HepG2 (cell line): ENCODE measurements around the gene TPRN. TPM values are rescaled to one million over a fixed set of nuclear protein-coding genes. Genes with fewer than 3 reads are reported as not detected.

Experiments
- ATF2 ChIP-seq: sonication (generic); formaldehyde crosslinking; IDR thresholded peaks from 2 replicates; pipeline ENCODE4 v1.4.0; 2020; ENCODE audit warnings: missing genetic modification reagents
- DNMT3B ChIP-seq: conservative IDR thresholded peaks from 2 replicates; pipeline ENCODE4 v1.6.1; 2016; ENCODE audit warnings: missing biosample characterization, control low read depth
- MIER3 ChIP-seq: IDR thresholded peaks from 2 replicates; pipeline ENCODE4 v1.6.1; 2016; ENCODE audit warnings: missing compliant biosample characterization, borderline replicate concordance
- MTF2 ChIP-seq: sonication (generic); formaldehyde crosslinking; IDR thresholded peaks from 2 replicates; pipeline ENCODE4 v1.5.0; 2020; ENCODE audit warnings: missing genetic modification reagents, borderline replicate concordance
- NFKB2 ChIP-seq: sonication (generic); formaldehyde crosslinking; IDR thresholded peaks from 2 replicates; pipeline ENCODE4 v1.4.0; 2020; ENCODE audit warnings: missing genetic modification reagents, borderline replicate concordance
- XRCC5 ChIP-seq: fragments of 200-400 bp; formaldehyde crosslinking; optimal IDR thresholded peaks from 2 replicates; pipeline ENCODE3; 2017; ENCODE audit warnings: mild to moderate bottlenecking, low read length
- ZMYM4 ChIP-seq: sonication (generic); formaldehyde crosslinking; IDR thresholded peaks from 2 replicates; pipeline ENCODE4 v1.8.1; 2023; ENCODE audit warnings: mild to moderate bottlenecking, missing genetic modification reagents
- ZNF17 ChIP-seq: sonication (generic); formaldehyde crosslinking; IDR thresholded peaks from 2 replicates; pipeline ENCODE4 v1.5.0; 2020; ENCODE audit warnings: mild to moderate bottlenecking, missing genetic modification reagents
- ZNF343 ChIP-seq: sonication (generic); formaldehyde crosslinking; IDR thresholded peaks from 2 replicates; pipeline ENCODE4 v1.4.0; 2020; ENCODE audit warnings: mild to moderate bottlenecking, missing genetic modification reagents
- ZNF367 ChIP-seq: sonication (generic); formaldehyde crosslinking; IDR thresholded peaks from 2 replicates; pipeline ENCODE4 v1.4.0; 2020; ENCODE audit warnings: missing genetic modification reagents, borderline replicate concordance
- ZNF44 ChIP-seq: sonication (generic); formaldehyde crosslinking; IDR thresholded peaks from 2 replicates; pipeline ENCODE4 v1.5.1; 2020; ENCODE audit warnings: mild to moderate bottlenecking, missing genetic modification reagents
- ZNF563 ChIP-seq: sonication (generic); formaldehyde crosslinking; IDR thresholded peaks from 2 replicates; pipeline ENCODE4 v1.8.0; 2022; ENCODE audit warnings: mild to moderate bottlenecking, moderate library complexity, missing genetic modification reagents
- ZNF709 ChIP-seq: sonication (generic); formaldehyde crosslinking; IDR thresholded peaks from 2 replicates; pipeline ENCODE4 v1.5.0; 2020; ENCODE audit warnings: mild to moderate bottlenecking, missing genetic modification reagents
- ZNF775 ChIP-seq: sonication (generic); formaldehyde crosslinking; IDR thresholded peaks from 2 replicates; pipeline ENCODE4 v1.4.0; 2020; ENCODE audit warnings: missing genetic modification reagents, mild to moderate bottlenecking, moderate library complexity, borderline replicate concordance
- polyA plus RNA-seq, 8 experiments: library from polyadenylated mRNA; depleted of rRNA in 3 of 8; stranded (reverse) in 7 of 8; unstranded in 1 of 8; fragments of >200 nt; fragmentation: Illumina TruSeq in 4 of 8; extraction: Trizol in 4 of 8; gene quantifications; 2 replicates each; pipeline versions ENCODE4 v1.2.1 to v1.2.3, GENCODE V29; 2011 to 2016; ENCODE audit warnings: low read depth in 4 of 8, missing spikeins in 1 of 8, mixed read lengths in 1 of 8; ENCODE audit not compliant: insufficient read depth in 1 of 8
- total RNA-seq, 5 experiments: library from RNA; depleted of rRNA; stranded (reverse); fragments of >200 nt; fragmentation: Illumina TruSeq; extraction: Trizol; gene quantifications; 2 replicates each; pipeline ENCODE4 v1.2.3, GENCODE V29; 2016; ENCODE audit warnings: low read depth in 1 of 5
- TF ChIP-seq, protein P1 (sequence below): sonication (generic); formaldehyde crosslinking; IDR thresholded peaks from 2 replicates; pipeline ENCODE4 v1.8.0; 2022; ENCODE audit warnings: missing genetic modification reagents, mild to moderate bottlenecking, moderate library complexity, borderline replicate concordance
- TF ChIP-seq, protein P2 (sequence below): sonication (generic); formaldehyde crosslinking; IDR thresholded peaks from 2 replicates; pipeline ENCODE4 v1.4.0; 2020; ENCODE audit warnings: missing genetic modification reagents, borderline replicate concordance
- TF ChIP-seq, protein P3 (sequence below): sonication (generic); formaldehyde crosslinking; IDR thresholded peaks from 2 replicates; pipeline ENCODE4 v1.8.0; 2023; ENCODE audit warnings: mild to moderate bottlenecking, missing genetic modification reagents
- TF ChIP-seq, protein P4 (sequence below): sonication (generic); formaldehyde crosslinking; conservative IDR thresholded peaks from 2 replicates; pipeline ENCODE4 v1.8.0; 2022; ENCODE audit warnings: mild to moderate bottlenecking, moderate library complexity, missing genetic modification reagents

TPRN gene
- total and polyA plus RNA-seq, 2 of the 13 experiments (the other 11 are each of a cell fraction or from before 2014, with no cell fraction given) = 10.1 to 19.2 TPM

GRCh38 chr9:137223078-137223970, 22.8 kb upstream of the TPRN start (continued):
- TF ChIP-seq, protein P1, sequence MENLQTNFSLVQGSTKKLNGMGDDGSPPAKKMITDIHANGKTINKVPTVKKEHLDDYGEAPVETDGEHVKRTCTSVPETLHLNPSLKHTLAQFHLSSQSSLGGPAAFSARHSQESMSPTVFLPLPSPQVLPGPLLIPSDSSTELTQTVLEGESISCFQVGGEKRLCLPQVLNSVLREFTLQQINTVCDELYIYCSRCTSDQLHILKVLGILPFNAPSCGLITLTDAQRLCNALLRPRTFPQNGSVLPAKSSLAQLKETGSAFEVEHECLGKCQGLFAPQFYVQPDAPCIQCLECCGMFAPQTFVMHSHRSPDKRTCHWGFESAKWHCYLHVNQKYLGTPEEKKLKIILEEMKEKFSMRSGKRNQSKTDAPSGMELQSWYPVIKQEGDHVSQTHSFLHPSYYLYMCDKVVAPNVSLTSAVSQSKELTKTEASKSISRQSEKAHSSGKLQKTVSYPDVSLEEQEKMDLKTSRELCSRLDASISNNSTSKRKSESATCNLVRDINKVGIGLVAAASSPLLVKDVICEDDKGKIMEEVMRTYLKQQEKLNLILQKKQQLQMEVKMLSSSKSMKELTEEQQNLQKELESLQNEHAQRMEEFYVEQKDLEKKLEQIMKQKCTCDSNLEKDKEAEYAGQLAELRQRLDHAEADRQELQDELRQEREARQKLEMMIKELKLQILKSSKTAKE = no peak
- TF ChIP-seq XRCC5 = peak; percentile 34
- TF ChIP-seq ZNF709 = 0 out of 2 replicates have a peak, but pooled peaks have one; percentile 62
- no peak for TF ChIP-seq MIER3 (CRISPR knock-in tag)
- no peak for TF ChIP-seq NFKB2 (CRISPR knock-in tag)
- 0 out of 2 replicates have a peak, but pooled peaks have one; percentile 6 for TF ChIP-seq ZMYM4 (CRISPR knock-in tag)
- no peak for TF ChIP-seq ZNF44
- TF ChIP-seq, protein P2, sequence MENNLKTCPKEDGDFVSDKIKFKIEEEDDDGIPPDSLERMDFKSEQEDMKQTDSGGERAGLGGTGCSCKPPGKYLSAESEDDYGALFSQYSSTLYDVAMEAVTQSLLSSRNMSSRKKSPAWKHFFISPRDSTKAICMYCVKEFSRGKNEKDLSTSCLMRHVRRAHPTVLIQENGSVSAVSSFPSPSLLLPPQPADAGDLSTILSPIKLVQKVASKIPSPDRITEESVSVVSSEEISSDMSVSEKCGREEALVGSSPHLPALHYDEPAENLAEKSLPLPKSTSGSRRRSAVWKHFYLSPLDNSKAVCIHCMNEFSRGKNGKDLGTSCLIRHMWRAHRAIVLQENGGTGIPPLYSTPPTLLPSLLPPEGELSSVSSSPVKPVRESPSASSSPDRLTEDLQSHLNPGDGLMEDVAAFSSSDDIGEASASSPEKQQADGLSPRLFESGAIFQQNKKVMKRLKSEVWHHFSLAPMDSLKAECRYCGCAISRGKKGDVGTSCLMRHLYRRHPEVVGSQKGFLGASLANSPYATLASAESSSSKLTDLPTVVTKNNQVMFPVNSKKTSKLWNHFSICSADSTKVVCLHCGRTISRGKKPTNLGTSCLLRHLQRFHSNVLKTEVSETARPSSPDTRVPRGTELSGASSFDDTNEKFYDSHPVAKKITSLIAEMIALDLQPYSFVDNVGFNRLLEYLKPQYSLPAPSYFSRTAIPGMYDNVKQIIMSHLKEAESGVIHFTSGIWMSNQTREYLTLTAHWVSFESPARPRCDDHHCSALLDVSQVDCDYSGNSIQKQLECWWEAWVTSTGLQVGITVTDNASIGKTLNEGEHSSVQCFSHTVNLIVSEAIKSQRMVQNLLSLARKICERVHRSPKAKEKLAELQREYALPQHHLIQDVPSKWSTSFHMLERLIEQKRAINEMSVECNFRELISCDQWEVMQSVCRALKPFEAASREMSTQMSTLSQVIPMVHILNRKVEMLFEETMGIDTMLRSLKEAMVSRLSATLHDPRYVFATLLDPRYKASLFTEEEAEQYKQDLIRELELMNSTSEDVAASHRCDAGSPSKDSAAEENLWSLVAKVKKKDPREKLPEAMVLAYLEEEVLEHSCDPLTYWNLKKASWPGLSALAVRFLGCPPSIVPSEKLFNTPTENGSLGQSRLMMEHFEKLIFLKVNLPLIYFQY (CRISPR knock-in tag) = no peak
- peak; percentile 74; the same call in 1 of the 2 replicates for TF ChIP-seq ZNF343 (CRISPR knock-in tag)
- no peak for TF ChIP-seq ATF2 (CRISPR knock-in tag)
- TF ChIP-seq, protein P3, sequence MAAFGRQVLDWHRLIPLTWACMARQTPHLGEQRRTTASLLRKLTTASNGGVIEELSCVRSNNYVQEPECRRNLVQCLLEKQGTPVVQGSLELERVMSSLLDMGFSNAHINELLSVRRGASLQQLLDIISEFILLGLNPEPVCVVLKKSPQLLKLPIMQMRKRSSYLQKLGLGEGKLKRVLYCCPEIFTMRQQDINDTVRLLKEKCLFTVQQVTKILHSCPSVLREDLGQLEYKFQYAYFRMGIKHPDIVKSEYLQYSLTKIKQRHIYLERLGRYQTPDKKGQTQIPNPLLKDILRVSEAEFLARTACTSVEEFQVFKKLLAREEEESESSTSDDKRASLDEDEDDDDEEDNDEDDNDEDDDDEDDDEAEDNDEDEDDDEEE (CRISPR knock-in tag) = 0 out of 2 replicates have a peak, but pooled peaks have one; percentile 17
- TF ChIP-seq MTF2 (CRISPR knock-in tag) = no peak
- TF ChIP-seq, protein P4, sequence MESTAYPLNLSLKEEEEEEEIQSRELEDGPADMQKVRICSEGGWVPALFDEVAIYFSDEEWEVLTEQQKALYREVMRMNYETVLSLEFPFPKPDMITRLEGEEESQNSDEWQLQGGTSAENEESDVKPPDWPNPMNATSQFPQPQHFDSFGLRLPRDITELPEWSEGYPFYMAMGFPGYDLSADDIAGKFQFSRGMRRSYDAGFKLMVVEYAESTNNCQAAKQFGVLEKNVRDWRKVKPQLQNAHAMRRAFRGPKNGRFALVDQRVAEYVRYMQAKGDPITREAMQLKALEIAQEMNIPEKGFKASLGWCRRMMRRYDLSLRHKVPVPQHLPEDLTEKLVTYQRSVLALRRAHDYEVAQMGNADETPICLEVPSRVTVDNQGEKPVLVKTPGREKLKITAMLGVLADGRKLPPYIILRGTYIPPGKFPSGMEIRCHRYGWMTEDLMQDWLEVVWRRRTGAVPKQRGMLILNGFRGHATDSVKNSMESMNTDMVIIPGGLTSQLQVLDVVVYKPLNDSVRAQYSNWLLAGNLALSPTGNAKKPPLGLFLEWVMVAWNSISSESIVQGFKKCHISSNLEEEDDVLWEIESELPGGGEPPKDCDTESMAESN (CRISPR knock-in tag) = no peak; the same call in 1 of the 2 replicates
- no peak for TF ChIP-seq ZNF775 (CRISPR knock-in tag)
- TF ChIP-seq ZNF563 (CRISPR knock-in tag) = peak; percentile 53; the same call in 1 of the 2 replicates
- TF ChIP-seq DNMT3B = 0 out of 2 replicates have a peak, but pooled peaks have one; percentile 16
- TF ChIP-seq ZNF367 (CRISPR knock-in tag) = no peak
- no peak for TF ChIP-seq ZNF17 (CRISPR knock-in tag)
